ENCODE results near the gene PLN.

The PLN gene

DNA sequence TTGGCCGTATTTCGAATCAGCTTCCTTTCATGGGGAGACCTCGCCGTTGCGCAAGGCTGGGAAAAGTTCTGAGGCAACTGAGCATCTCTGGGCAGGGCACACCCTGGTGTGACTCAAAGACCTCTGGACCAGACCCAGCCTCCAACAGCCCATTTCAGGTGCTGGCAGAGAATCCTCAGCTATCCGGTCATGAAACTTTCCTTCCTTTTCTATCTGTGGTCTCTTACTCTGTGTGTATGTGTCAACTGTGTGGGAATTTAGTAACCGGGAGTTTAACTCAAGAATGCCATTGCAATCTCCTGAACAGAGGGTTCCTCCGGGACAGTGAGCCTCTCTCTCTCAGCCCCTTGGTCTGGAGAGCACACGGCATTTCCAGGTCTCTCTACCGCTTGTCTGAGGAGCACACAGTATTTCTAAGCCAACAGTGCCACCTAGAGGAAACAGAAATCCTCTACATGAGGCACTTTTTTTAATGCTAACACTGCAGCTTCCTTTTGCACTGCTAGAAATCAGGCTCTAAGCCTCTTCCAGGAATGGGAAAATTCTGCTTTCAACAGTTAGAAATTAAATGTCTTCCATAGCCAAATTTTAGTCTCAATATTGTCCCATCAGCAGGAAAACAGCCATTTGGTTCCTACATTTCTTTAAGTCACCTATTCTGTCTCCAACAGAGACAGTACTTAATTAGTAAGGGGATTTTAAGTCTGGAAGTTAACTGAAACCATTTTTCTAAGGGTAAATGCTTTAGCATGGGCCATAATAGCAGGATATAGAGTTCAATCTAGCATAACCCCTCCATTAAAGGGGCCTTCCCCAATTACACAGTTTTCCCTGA lies 32.7 kb downstream of the PLN start:
- DNase-seq = no peak

DNA sequence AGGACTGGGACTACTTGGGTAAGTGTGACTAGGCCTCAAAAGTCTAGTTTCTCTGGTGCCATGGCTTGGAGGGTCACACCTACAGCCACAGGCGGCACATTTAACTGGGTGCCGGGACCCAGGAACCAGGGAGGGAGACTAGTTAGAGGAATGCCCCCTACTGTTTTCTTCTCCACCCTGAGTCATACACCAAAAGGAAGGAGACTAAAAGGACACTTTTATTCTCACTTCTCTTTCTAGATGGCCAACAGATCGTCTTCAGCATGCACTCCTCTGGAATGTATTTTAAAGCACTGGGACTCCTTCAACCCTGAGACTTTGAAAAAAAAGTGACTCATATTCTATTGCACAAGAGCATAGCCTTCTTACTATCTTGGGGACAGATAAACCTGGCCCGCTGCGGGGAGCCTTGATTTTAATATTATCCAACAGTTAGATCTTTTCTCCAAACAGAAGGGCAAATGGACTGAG lies 33.4 kb downstream of the PLN start:
- DNase-seq = no peak

DNA sequence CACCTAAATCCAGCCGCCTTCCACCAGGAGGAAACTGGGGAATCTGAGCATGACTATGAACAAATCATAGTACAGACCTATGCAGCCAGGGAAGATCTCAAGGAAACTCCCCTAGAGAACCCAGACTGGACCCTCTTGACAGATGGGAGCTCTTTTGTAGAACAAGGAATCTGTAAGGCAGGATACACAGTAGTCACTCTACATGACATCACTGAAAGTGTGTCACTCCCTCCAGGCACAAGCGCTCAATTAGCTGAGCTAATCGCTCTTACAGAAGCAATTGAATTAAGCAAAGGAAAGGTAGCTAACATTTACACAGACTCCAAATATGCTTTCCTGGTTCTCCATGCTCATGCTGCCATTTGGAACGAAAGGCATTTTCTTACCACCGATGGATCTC lies 36.8 kb downstream of the PLN start:
- DNase-seq = no peak

DNA sequence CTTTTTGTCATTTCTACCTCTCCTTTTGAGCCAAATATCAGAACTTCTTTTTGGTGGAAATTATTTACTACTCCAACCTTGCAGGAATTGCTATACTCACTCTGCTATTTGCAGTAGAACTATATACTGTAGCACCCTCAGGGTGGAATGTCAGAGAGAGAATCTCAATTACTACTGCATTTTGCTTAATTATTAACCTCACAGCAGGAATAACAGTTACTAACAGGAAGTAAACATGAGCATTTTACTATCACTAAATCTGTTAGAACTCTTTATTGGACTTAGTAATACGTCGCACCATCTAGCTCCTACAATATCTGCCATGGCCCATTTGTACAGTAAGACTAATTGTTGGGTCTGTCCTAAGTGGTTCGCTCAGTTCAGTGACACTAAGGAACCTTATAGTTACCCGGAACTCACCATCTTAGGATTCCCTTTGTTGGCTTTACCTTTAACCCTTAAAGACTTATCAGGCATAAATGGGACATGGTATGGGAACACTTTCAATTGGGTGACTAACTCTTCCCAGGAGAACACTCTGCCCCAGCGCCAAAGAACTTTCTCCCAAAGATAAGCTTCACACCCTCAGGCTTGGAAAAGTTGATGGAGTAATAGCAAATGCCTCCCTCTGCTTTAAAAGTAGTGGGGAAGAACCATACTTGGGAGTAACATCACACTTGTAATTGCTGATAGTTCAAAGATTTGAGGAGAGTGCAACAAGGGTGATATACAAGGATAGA lies 38.8 kb downstream of the PLN start:
- no peak for DNase-seq

DNA sequence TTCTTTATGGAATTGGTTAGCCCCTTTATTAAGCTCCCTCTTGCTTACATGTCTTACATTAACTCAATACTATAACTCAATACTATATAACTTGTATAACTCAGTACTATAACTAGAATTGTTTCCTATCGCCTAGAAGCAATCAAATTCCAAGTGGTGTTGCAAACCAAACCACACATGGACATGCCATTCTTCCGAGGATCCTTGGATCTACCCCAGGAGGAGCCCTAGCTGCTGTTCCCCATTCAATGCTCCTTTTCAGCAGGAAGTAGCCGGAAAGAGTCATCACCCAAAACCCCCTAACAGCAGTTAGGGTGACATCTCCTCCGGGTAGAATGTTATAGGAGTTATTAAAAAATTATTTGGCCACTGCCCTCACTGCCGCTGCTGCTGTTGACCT lies 40.5 kb downstream of the PLN start:
- DNase-seq = no peak

DNA sequence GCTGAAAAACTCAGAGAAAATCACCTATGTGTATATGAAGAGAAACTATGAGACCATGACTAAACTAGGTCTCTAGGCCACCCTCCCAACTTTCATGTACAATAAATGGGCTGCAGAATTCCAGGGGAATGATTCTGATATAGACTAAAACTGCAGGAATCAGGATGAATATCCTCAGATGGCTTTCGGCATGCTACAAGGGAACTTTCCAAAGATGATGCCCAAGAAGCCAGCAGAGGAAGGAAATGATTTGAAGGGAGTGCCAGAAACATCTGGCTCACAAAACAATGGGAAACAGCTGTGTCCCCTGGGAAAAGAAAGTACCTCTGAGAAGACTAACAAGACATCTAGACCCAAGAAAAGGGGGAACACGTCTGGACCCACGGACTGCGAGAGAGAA lies 41.1 kb downstream of the PLN start:
- DNase-seq = no peak

DNA sequence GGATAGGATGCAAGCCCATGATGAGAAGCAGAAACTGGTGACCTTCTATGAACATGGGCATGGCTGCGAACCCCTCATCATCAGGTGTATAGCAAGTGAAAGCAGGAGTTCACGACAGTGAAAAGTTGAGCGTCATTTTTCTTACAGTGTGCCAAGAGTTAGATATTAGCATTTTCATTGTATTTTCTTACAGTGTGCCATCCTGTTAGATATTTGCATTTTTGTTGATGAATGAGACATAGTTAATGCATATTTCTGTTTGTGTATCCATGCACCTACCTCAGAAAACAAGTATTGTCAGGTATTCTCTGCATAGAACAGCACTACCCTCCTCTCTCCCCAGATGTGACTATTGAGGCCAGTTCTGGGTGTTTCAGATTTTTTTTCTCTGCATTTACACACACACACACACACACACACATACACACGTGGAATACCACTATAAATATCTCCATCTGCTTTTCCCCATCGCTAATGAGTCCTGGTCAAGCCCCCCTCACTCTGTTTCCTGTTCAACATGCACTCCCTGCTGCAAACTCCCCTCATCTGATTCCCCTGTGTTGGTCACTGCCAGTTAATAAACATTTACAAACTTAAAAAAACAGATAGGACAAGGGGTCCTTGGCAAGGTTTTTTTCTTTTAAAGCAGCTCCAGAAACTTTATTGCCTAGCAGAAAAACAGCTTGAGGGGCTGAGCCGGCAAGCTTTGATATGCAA lies 41.7 kb downstream of the PLN start:
- no peak for DNase-seq

DNA sequence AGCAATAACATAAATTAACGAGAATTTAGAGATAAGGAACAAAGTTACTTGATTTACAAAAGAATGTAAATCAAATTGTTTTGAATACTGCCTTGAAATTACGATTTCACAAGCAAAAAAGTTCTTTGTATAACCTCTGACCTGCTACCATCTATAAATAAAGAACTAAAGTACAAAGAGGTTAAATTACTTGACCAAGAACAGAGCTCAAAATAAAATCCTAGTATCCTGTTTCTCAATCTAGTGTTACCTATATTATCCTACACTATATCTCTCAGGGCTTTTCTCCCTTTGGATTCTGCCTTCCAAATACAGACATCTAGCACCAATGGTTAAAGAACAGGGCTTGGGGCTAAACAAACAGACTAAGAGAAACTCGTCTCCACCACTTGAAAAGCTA lies 43.8 kb downstream of the PLN start:
- DNase-seq = no peak

DNA sequence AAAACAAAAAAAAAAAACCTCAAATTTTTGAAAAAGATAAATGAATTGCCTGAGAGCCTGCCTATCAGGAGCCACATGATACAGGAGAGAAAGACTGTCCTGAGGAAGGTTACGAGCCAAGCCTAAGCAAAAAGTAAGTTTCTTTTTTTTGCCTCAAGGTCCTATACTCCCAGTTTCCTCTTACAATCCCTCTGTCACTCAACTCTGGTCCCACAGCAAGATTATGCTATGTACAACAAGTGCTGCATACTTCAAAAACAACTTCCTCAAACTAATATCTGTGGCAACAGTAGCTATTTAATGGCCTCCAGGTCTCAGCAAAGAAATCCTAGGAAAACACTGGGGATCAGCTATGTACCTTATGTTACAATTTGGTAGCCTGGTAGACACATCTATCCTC lies 46.8 kb downstream of the PLN start:
- DNase-seq = no peak

DNA sequence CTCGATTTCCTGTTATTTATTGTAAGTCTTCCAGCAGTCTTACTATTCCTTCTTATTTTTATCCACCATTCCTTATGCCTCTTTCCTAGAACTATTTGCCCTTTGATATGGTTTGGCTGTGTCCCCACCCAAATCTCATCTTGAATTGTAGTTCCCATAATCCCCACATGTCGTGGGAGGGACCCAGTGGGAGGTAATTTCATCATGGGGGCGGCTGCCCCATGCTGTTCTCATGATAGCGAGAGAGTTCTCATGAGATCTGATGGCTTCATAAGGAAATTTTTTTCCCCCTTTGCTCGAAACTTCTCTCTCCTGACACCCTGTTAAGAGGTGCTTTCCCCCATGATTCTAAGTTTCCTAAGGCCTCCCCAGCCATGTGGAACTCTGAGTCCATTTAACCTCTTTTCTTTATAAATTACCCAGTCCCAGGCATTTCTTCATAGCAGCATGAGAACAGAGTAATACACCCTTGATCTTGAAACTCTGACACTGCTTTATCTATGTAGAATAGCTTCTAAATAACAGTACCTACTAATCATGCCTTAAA lies 48.8 kb downstream of the PLN start:
- DNase-seq = no peak

DNA sequence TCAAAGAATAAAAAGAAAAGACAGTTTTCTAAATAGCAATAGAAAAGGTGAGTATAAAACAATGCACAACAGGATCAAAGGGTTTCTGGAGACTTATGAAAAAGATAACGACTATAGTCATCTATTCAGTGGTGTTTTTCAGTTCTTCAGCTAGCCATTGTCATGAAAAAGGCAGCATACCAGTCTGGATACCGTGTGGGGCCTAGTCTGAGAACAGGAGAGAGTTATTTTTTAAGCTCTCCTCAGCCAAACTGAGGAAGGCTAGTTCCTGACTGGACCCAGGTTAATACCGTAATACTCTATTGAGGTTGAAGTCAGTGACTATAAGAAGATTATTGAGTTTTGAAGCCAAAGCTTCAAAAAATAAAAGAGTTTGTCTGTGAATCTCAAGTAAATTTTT lies 49.5 kb downstream of the PLN start:
- DNase-seq = no peak

DNA sequence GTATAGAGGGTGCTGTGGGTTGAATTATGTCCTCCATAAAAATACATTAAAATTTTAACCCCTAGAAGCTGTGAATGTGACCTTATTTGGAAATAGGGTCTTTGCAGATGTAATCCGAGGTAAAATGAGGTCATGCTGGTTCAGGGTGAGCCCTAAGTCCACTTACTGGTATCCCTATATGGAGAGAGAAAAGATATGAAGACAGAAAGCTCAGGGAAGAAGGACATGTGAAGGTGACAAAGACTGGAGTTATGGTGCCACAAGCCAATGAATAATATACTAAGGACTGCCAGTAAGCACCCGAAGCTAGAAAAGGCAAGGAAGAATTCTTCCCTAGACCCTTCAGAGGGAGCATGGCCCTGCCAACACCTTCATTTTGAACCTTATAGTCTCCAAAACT lies 50.2 kb downstream of the PLN start:
- DNase-seq = no peak

DNA sequence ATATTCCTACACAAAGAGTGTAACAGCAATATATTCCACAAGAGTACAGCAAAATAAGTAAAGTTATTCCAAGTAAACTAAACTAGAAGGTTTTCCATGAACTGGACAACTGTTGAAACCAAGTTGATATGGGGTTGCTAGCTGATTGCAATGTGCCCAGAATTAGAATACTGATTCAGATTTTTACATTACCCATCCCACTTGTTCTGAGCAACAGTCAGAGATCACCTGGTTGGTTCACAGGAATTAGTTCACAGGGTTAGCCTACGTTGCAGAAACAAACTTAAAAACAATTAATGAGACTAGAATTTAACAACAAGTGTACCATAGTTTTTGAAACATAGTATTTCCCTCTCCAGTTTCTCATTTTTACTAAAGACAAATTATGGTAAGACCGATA lies 54.2 kb downstream of the PLN start:
- no peak for DNase-seq

DNA sequence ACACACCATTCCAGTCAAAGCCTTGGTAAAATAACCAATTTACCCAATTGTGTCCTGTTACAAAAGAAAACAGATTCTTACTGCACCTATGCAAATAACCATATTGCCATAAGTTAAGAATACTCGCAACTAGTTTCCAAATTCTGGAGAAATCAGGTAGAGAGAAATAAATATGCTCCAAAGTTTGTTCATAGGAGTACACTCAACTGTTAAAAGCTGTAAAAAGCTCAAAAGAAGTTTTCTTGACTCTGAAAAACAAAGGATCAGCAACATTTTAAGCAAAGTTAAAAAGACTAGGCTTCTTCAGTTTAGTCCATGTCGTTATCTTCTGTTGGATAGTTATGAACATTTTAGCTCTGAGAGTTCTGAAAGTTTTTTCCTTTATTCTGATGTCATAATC lies 55.3 kb downstream of the PLN start:
- no peak for DNase-seq

DNA sequence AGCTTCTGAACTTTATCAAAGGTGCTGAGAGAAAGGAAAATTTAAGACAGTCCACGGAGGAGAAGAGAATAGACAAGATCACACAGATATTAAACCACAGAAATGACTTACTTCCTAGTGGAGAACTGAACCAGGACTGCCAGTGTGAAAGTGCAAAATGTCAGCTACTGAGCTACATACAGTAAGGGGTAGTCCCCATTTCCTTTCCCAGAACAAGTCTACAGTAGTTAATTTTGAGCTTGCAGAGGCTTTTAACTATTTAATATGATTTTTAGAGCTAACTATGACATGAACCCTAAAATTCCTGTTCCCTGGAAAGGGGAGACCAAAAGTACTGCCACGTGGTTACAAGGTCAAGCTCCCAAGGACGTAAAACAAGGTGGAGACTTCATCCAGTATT lies 58.2 kb downstream of the PLN start:
- no peak for DNase-seq

DNA sequence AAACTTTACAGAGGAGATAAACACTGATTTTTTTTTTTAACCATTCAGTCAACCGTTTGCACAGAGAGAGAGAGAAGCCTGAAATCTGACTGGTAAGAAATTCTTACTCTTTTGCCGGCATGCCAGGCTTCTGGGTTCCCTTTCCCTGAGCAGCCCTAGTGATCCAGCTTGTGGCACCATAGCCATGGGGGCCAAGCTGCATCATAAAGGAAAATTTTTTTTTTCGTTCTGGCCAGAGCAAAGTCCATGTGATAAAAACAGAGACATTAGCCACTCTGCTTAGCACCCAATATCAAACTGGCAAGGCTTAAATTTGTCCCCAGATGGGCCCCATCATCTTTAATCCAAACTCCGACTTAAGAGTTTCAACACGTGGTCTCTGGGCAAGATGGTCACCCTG lies 58.8 kb downstream of the PLN start:
- no peak for DNase-seq

All from activated CD4-positive, alpha-beta T cell treated with anti-CD3 and anti-CD28 coated beads, Interleukin-2, amount 50 U/mL, for 48 hours (primary cell).